HCT116 (cell line): ENCODE measurements around the gene JPT1.
"Not testable (repeated sequence)": the region's sequence is repeated elsewhere in the genome, so short reads cannot be mapped to it uniquely, and the experiment has no call there.

Experiments used
- ATF3 ChIP-seq: IDR thresholded peaks from 2 replicates; pipeline ENCODE4 v1.6.1; 2012
- CTCF ChIP-seq, 3 experiments: fragments of 200-600 bp in 1 of 3; sonication (generic) in 1 of 3; IDR thresholded peaks in 2 of 3; conservative IDR thresholded peaks in 1 of 3; 2 replicates each; pipeline ENCODE4 v1.5.1; 2012 to 2017; ENCODE audit warnings: low read depth in 2 of 3, low read length in 2 of 3, antibody characterized with exemption in 1 of 3, borderline replicate concordance in 1 of 3, control low read depth in 1 of 3, mild to moderate bottlenecking in 1 of 3, mixed read lengths in 1 of 3, mixed run types in 1 of 3, moderate library complexity in 1 of 3; ENCODE audit not compliant: insufficient read depth in 1 of 3
- EZH2 ChIP-seq: fragments of 200-600 bp; sonication (generic); IDR thresholded peaks from 2 replicates; pipeline ENCODE4 v1.6.1; 2017; ENCODE audit warnings: antibody characterized with exemption, mixed run types
- REST ChIP-seq: IDR thresholded peaks from 2 replicates; pipeline ENCODE4 v1.6.1; 2012; ENCODE audit warnings: low read depth
- TF ChIP-seq, protein P1 (sequence below): IDR thresholded peaks from 2 replicates; pipeline ENCODE4 v1.6.1; 2012

DNA sequence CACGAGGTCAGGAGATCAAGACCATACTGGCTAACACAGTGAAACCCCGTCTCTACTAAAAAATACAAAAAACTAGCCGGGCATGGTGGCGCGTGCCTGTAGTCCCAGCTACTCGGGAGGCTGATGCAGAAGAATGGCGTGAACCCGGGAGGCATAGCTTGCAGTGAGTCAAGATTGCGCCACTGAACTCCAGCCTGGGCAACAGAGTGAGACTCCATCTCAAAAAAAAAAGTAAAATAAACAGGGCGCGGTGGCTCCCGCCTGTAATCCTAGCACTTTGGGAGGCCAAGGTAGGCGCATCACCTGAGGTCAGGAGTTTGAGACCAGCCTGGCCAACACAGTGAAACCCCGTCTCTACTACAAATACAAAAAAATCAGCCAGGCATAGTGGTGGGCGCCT is 10.3 kb upstream of the JPT1 start:
- TF ChIP-seq REST; CTCF (IDR thresholded peaks at IDR 0.05 in 2 of 3, conservative IDR thresholded peaks at IDR 0.05 in 1 of 3; ENCODE audit: borderline replicate concordance in 1 of 3, insufficient read depth in 1 of 3, low read depth in 2 of 3, low read length in 2 of 3); ATF3; EZH2: not testable (repeated sequence)
- TF ChIP-seq, protein P1, sequence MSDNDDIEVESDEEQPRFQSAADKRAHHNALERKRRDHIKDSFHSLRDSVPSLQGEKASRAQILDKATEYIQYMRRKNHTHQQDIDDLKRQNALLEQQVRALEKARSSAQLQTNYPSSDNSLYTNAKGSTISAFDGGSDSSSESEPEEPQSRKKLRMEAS: not testable (repeated sequence)
